Measurements from ENCODE around the gene NEDD4.
A peak's percentile ranks its signal among the peaks of the same experiment; 100 is the strongest.

The NEDD4 gene

GRCh38 chr15:55916666-55917409, 76.6 kb downstream of the NEDD4 start:
- peak overlapping the region; percentile 2 for H3K27ac ChIP-seq (ENCODE audit: low read depth, low read length, severe bottlenecking)
- no peak overlapping the region for H3K4me3 ChIP-seq (ENCODE audit: extremely low read depth, insufficient read depth, low read length, poor library complexity, severe bottlenecking)
- H3K36me3 ChIP-seq (ENCODE audit: control insufficient read depth, insufficient read depth, low read length): no peaks in the 10 kb centered on the region
- H3K4me1 ChIP-seq (ENCODE audit: control insufficient read depth, insufficient read depth, low read length, poor library complexity, severe bottlenecking): peaks cover 19% of the 10 kb centered on the region
- 89 to 90% methylated on average over 9 to 10 of the region's 11 CpGs for WGBS, 2 experiments (ENCODE audit: insufficient coverage in 2 of 2)
- H3K9me3 ChIP-seq (ENCODE audit: control insufficient read depth, low read length): no peaks in the 10 kb centered on the region

- Histone ChIP-seq H3K4me3 (ENCODE audit: extremely low read depth, insufficient read depth, low read length, poor library complexity, severe bottlenecking) (no peak overlapping the region), H3K27ac (ENCODE audit: low read depth, low read length, severe bottlenecking) (no peak overlapping the region)
- 93 to 100% methylated on average over 3 to 4 of the region's 6 CpGs for WGBS, 2 experiments (ENCODE audit: insufficient coverage in 2 of 2)
Observed at GRCh38 chr15:55915876-55916567, 77.4 kb downstream of the NEDD4 start.

GRCh38 chr15:55915221-55915620, 78.2 kb downstream of the NEDD4 start:
- Histone ChIP-seq H3K4me1 (ENCODE audit: control insufficient read depth, insufficient read depth, low read length, poor library complexity, severe bottlenecking) (peaks cover 19% of the 10 kb centered on the region), H3K27ac (ENCODE audit: low read depth, low read length, severe bottlenecking) (no peak overlapping the region), H3K4me3 (ENCODE audit: extremely low read depth, insufficient read depth, low read length, poor library complexity, severe bottlenecking) (no peak overlapping the region), H3K36me3 (ENCODE audit: control insufficient read depth, insufficient read depth, low read length) (no peaks in the 10 kb centered on the region), H3K9me3 (ENCODE audit: control insufficient read depth, low read length) (no peaks in the 10 kb centered on the region)
- no CpG with 5 or more reads among the region's 1 CpG for WGBS, 2 experiments (ENCODE audit: insufficient coverage in 2 of 2)

More at GRCh38 chr15:55915876-55916567, 77.4 kb downstream of the NEDD4 start:
- H3K4me1 ChIP-seq (ENCODE audit: control insufficient read depth, insufficient read depth, low read length, poor library complexity, severe bottlenecking): peaks cover 19% of the 10 kb centered on the region
- no peaks in the 10 kb centered on the region for H3K36me3 ChIP-seq (ENCODE audit: control insufficient read depth, insufficient read depth, low read length)
- no peaks in the 10 kb centered on the region for H3K9me3 ChIP-seq (ENCODE audit: control insufficient read depth, low read length)

GRCh38 chr15:55914446-55914845, 79.0 kb downstream of the NEDD4 start:
- H3K4me3 ChIP-seq (ENCODE audit: extremely low read depth, insufficient read depth, low read length, poor library complexity, severe bottlenecking): no peak overlapping the region
- no peaks in the 10 kb centered on the region for H3K9me3 ChIP-seq (ENCODE audit: control insufficient read depth, low read length)
- no peaks in the 10 kb centered on the region for H3K36me3 ChIP-seq (ENCODE audit: control insufficient read depth, insufficient read depth, low read length)
- H3K27ac ChIP-seq (ENCODE audit: low read depth, low read length, severe bottlenecking): no peak overlapping the region
- peaks cover 19% of the 10 kb centered on the region for H3K4me1 ChIP-seq (ENCODE audit: control insufficient read depth, insufficient read depth, low read length, poor library complexity, severe bottlenecking)
- WGBS, 2 experiments (ENCODE audit: insufficient coverage in 2 of 2): no CpG with 5 or more reads among the region's 1 CpG

GRCh38 chr15:55912982-55913381, 80.4 kb downstream of the NEDD4 start:
- WGBS, 2 experiments (ENCODE audit: insufficient coverage in 2 of 2): no CpG with 5 or more reads among the region's 2 CpGs
- H3K27ac ChIP-seq (ENCODE audit: low read depth, low read length, severe bottlenecking): no peak overlapping the region
- H3K9me3 ChIP-seq (ENCODE audit: control insufficient read depth, low read length): no peaks in the 10 kb centered on the region
- H3K36me3 ChIP-seq (ENCODE audit: control insufficient read depth, insufficient read depth, low read length): no peaks in the 10 kb centered on the region
- no peak overlapping the region for H3K4me3 ChIP-seq (ENCODE audit: extremely low read depth, insufficient read depth, low read length, poor library complexity, severe bottlenecking)
- H3K4me1 ChIP-seq (ENCODE audit: control insufficient read depth, insufficient read depth, low read length, poor library complexity, severe bottlenecking): peaks cover 19% of the 10 kb centered on the region

GRCh38 chr15:55909036-55909811, 84.2 kb downstream of the NEDD4 start:
- no peak overlapping the region for H3K27ac ChIP-seq (ENCODE audit: low read depth, low read length, severe bottlenecking)
- H3K36me3 ChIP-seq (ENCODE audit: control insufficient read depth, insufficient read depth, low read length): no peaks in the 10 kb centered on the region
- 92 to 93% methylated on average over 5 to 6 of the region's 9 CpGs for whole genome bisulfite sequencing, 2 experiments (ENCODE audit: insufficient coverage in 2 of 2)
- H3K4me3 ChIP-seq (ENCODE audit: extremely low read depth, insufficient read depth, low read length, poor library complexity, severe bottlenecking): no peak overlapping the region
- H3K9me3 ChIP-seq (ENCODE audit: control insufficient read depth, low read length): no peaks in the 10 kb centered on the region
- H3K4me1 ChIP-seq (ENCODE audit: control insufficient read depth, insufficient read depth, low read length, poor library complexity, severe bottlenecking): no peaks in the 10 kb centered on the region

GRCh38 chr15:55907797-55908196, 85.6 kb downstream of the NEDD4 start:
- H3K9me3 ChIP-seq (ENCODE audit: control insufficient read depth, low read length): no peaks in the 10 kb centered on the region
- peak overlapping the region; percentile 75 for H3K27ac ChIP-seq (ENCODE audit: low read depth, low read length, severe bottlenecking)
- 77 to 85% methylated on average over 3 of the region's 4 CpGs for WGBS, 2 experiments (ENCODE audit: insufficient coverage in 2 of 2)

GRCh38 chr15:55902981-55903380, 90.4 kb downstream of the NEDD4 start:
- Histone ChIP-seq H3K4me1 (ENCODE audit: control insufficient read depth, insufficient read depth, low read length, poor library complexity, severe bottlenecking) (no peaks in the 10 kb centered on the region), H3K27ac (ENCODE audit: low read depth, low read length, severe bottlenecking) (no peak overlapping the region), H3K9me3 (ENCODE audit: control insufficient read depth, low read length) (no peaks in the 10 kb centered on the region), H3K4me3 (ENCODE audit: extremely low read depth, insufficient read depth, low read length, poor library complexity, severe bottlenecking) (no peak overlapping the region), H3K36me3 (ENCODE audit: control insufficient read depth, insufficient read depth, low read length) (no peaks in the 10 kb centered on the region)
- WGBS, 2 experiments (ENCODE audit: insufficient coverage in 2 of 2): no CpG with 5 or more reads among the region's 4 CpGs

More at GRCh38 chr15:55907797-55908196, 85.6 kb downstream of the NEDD4 start:
- H3K36me3 ChIP-seq (ENCODE audit: control insufficient read depth, insufficient read depth, low read length): no peaks in the 10 kb centered on the region
- no peak overlapping the region for H3K4me3 ChIP-seq (ENCODE audit: extremely low read depth, insufficient read depth, low read length, poor library complexity, severe bottlenecking)
- H3K4me1 ChIP-seq (ENCODE audit: control insufficient read depth, insufficient read depth, low read length, poor library complexity, severe bottlenecking): no peaks in the 10 kb centered on the region

- Histone ChIP-seq H3K4me1 (ENCODE audit: control insufficient read depth, insufficient read depth, low read length, poor library complexity, severe bottlenecking) (peaks cover 10% of the 10 kb centered on the region), H3K36me3 (ENCODE audit: control insufficient read depth, insufficient read depth, low read length) (no peaks in the 10 kb centered on the region), H3K9me3 (ENCODE audit: control insufficient read depth, low read length) (no peaks in the 10 kb centered on the region), H3K27ac (ENCODE audit: low read depth, low read length, severe bottlenecking) (no peak overlapping the region), H3K4me3 (ENCODE audit: extremely low read depth, insufficient read depth, low read length, poor library complexity, severe bottlenecking) (no peak overlapping the region)
- 83 to 86% methylated on average over 3 of the region's 3 CpGs for WGBS, 2 experiments (ENCODE audit: insufficient coverage in 2 of 2)
Observed at GRCh38 chr15:55900019-55900418, 93.4 kb downstream of the NEDD4 start.

GRCh38 chr15:55899537-55899936, 93.9 kb downstream of the NEDD4 start:
- H3K4me1 ChIP-seq (ENCODE audit: control insufficient read depth, insufficient read depth, low read length, poor library complexity, severe bottlenecking): peaks cover 11% of the 10 kb centered on the region
- H3K9me3 ChIP-seq (ENCODE audit: control insufficient read depth, low read length): no peaks in the 10 kb centered on the region
- no peak overlapping the region for H3K27ac ChIP-seq (ENCODE audit: low read depth, low read length, severe bottlenecking)
- no peak overlapping the region for H3K4me3 ChIP-seq (ENCODE audit: extremely low read depth, insufficient read depth, low read length, poor library complexity, severe bottlenecking)
- WGBS, 2 experiments (ENCODE audit: insufficient coverage in 2 of 2): 100% methylated on average over 1 of the region's 1 CpG; no CpG with 5 or more reads in 1 of the 2 experiments
- H3K36me3 ChIP-seq (ENCODE audit: control insufficient read depth, insufficient read depth, low read length): no peaks in the 10 kb centered on the region
